Activated CD8-positive, alpha-beta memory T cell treated with anti-CD3 and anti-CD28 coated beads for 4 hours (primary cell): ENCODE data around the gene DSCAM.

Experiments used
- DNase-seq, 2 donors: peaks; one replicate each; pipeline ENCODE4 v3.0.0-alpha.2; 2020; ENCODE audit warnings: low read depth in 2 of 2

The DSCAM gene

GRCh38 chr21:40002978-40003377, 844.0 kb downstream of the DSCAM start:
- DNase-seq, result no peak

DNA sequence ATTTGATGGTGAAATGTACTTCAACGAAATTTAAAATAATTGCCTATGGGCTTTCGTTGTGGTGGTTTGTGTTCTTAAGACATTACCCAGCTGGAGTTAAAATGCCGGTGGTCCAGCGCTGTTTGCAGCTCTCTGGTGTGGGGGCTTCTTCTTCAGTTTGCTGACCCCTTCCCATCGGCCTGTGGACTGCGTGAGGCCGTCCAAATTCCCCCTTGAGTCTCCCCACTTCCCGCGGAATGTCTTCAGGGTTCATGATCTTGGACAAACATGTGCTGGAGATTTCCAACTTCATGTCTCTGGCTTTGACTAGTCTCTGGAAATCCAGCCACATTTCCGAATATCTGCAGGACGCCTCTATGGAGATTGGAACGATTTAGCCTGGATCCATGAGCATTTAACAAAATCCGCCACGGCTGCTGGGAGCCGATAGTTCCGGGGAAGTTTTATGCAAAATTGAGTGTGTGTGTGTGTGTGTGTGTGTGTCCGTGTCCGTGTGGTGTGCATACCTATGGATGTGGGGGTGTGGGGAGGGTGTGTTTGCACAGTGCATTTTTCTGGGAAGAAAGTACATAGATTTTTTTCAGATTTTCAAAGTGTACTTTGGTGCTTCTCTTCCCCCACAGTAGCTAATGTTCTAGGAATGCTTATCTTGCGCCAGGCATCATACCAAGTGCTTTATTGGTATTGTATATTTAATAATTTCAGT, 862.5 kb downstream of the DSCAM start:
- no peak for DNase-seq

DNA sequence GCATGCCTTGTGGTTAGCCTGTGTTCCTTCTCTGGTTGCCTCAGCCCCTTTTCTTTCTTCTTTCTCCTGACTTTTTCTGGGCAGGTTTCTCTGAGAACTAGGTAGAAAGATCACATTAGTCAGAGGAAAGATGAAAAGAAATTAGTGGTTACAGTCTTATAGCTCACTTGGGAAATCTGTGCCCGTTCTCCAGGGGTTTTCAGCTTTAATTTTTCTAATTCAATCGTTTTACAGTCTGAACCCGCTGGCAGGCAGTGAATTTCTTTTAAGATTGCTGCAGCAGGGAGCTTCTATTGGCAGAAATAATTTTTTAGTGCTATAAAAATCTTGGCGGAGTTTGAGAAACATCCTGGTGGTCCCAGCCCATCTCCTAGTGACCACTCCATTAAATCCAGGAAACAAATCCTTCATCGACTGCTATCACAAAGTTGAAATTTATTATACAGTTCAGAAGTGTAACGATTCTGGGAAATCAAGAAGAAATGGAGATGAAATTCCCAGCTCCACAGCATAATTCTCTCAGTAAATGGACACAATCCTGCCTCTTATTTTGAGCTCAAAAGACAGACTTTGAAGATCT, 866.6 kb downstream of the DSCAM start:
- DNase-seq, result no peak

DNA sequence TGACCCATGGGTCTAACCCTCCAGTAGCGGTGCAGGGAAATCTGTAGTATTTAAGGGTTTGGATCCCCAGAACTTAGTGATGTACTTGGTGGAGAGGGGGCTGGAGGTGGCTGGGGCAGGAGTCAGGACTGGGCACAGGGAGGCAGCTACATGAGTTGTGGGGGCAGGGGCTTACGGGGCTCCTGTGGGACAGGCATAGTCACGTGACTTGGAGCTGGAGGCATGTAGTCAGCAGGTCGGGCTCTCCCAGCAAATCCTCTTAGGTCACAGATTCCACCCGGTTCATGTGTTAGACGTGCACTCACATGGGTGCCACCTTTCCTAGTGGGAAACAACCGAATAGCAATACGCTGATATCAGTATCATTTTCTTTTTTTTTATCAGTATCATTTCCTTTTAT, 867.6 kb downstream of the DSCAM start:
- DNase-seq, result no peak

DNA sequence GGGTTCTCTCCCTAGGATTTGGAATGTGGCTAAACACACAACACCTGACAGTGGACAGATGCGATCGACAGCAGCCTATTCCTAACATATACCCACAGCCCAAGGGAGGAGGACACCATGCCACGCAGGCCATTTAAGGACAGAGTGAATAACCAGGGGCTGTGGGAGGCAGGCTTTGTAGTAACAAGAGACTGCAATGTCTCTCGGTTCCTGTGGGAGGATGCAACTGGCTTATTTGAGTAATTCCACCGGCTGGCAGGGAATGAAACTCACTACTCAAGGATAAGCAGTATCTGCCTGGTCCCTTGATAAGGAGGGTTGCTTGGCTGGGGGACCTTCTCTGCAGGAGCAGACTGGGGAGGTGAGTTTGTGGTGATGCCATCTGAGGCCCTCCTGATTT, 870.2 kb downstream of the DSCAM start:
- DNase-seq, result no peak

DNA sequence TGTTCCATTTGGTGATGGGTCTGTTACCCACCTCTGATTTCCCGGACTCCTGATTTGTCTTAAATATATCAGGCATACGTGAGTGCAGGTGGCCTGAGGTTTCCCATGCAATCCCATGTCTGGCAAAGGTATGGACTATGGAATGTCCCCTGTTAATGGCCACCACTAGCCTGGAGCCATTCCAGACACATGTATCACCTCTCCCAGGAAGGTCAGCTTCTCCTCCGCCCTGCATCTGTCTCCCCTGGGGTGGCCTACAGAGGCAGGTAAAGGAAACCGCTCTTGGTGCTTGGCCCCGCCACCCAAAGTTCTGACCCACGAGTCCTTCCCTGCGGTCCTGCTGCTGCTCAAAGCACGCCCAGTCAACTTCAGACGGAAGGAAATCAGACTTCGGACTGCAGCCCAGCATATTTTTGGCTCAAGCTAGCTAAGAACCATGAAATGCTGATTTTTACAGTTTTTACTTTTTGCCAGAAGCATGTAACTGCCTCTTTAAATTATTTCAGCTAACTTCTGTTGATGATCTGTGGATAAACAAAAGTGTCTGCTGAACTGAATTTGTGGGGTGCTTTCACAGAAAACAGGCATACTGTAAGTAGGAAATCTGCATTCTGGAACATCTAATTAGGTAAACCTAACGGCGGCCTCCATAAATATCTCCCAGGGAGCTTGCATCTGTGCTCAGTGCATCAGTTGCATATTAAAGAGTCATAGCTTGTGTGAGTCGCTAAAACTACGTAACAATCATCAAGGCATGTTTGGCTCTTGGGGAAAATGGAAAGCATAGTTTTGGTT, 873.8 kb downstream of the DSCAM start:
- DNase-seq, result no peak

- no peak for DNase-seq
Observed at GRCh38 chr21:39972471-39972870, 874.5 kb downstream of the DSCAM start.

DNA sequence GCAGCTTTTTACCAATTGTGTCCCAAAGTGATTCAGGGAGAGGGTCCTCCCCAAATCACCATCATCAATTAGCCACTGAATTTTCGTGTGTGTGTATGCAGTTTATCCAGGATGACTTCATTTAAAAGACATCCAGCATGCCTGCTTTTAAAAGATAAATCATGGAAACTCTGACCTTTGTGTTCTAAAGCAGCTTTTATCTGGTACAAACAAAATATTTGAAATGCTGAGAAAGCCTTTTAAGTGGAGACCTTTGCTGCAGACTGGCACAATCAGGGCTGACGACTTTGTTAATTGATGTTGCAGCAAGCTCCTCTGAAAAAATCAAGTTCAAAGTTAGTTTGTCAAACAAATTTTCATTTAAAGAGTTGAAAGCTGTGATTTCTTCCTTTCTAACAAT, 875.0 kb downstream of the DSCAM start:
- no peak for DNase-seq

GRCh38 chr21:39969691-39970364, 877.1 kb downstream of the DSCAM start:
- DNase-seq, result no peak

GRCh38 chr21:39968010-39968409, 878.9 kb downstream of the DSCAM start:
- no peak for DNase-seq

DNA sequence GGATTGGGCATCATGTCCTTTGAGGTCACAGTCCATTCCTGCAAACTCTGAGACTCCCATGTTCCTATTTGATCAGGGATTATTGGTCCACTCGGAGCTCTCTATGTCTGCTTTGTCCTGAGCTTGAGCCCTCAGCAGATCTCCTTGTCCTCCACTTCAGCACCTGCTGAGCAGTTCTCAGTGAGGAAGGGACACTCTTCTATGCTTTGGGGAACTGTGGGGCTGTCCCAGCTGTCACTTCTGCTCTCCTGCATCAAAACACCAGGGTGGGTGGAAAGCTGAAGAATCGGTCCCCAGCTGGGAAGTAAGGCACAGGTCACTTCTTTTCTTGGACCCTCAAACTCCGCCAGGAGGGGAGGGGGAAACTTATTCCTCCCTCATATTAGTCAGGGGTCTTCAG, 880.2 kb downstream of the DSCAM start:
- DNase-seq, result no peak

DNA sequence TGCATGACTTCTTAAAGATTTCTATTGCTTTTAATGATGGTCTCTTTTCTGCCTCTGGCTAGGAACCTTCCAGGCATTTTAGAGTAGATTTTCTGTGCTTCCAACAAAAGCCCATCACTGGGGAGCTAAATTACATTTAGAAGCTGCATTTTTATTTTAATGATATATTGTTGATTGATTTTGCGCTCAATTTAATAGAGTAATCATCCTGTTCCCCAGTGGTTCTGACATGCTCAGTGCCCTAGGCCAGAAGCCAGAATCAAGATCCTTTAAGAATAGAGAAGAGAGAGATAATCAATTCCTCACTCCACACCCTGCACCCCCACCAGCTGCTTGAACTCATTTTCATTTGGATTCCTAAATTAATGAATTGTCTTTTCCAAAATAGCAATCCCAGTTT, 881.9 kb downstream of the DSCAM start:
- DNase-seq, result no peak

DNA sequence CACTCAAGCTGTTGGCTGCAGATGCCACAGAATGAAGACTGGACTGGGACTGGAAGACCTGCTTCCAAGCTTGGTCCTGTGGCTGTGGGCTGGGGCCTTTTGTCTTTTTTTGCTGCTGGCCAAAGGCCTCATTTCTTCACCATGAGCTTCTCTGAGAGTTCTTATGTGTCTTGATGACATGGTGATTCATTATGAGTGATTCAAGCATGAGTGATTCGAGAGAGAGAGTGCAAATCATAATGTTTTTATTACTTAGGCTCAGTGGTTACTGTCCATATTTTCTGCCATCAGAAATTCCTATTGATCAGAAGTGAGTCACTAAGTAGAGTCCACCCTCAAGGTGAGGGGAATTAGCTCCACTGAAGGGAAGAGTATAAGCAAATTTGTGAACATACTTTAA, 885.7 kb downstream of the DSCAM start:
- DNase-seq, result no peak
